ENCODE measurements around the gene HRH2.

Gene HRH2

GRCh38 chr5:175733017-175733416 lies 75.1 kb downstream of the HRH2 start:
- Histone ChIP-seq H3K27ac (ENCODE audit: insufficient read depth, low read length, poor library complexity, severe bottlenecking) (no peak overlapping the region), H3K4me3 (ENCODE audit: insufficient read depth, low read depth, low read length, poor library complexity, severe bottlenecking) (no peak overlapping the region), H3K36me3 (ENCODE audit: control insufficient read depth, insufficient read depth, low read length) (no peaks in the 10 kb centered on the region), H3K27me3 (replicated peaks; ENCODE audit: control insufficient read depth, insufficient read depth, low read length, poor library complexity, severe bottlenecking) (peaks cover 3% of the 10 kb centered on the region), H3K9me3 (ENCODE audit: control insufficient read depth, low read length) (no peaks in the 10 kb centered on the region), H3K4me1 (ENCODE audit: control insufficient read depth, insufficient read depth, low read length, poor library complexity, severe bottlenecking) (peaks cover 3% of the 10 kb centered on the region)
- DNase-seq = no peak

GRCh38 chr5:175734016-175734415 lies 76.1 kb downstream of the HRH2 start:
- Histone ChIP-seq H3K27me3 (replicated peaks; ENCODE audit: control insufficient read depth, insufficient read depth, low read length, poor library complexity, severe bottlenecking) (peaks cover 4% of the 10 kb centered on the region), H3K4me3 (ENCODE audit: insufficient read depth, low read depth, low read length, poor library complexity, severe bottlenecking) (no peak overlapping the region), H3K4me1 (ENCODE audit: control insufficient read depth, insufficient read depth, low read length, poor library complexity, severe bottlenecking) (peaks cover 3% of the 10 kb centered on the region), H3K9me3 (ENCODE audit: control insufficient read depth, low read length) (no peaks in the 10 kb centered on the region), H3K27ac (ENCODE audit: insufficient read depth, low read length, poor library complexity, severe bottlenecking) (no peak overlapping the region), H3K36me3 (ENCODE audit: control insufficient read depth, insufficient read depth, low read length) (no peaks in the 10 kb centered on the region)
- DNase-seq = no peak

- H3K4me3 ChIP-seq (ENCODE audit: insufficient read depth, low read depth, low read length, poor library complexity, severe bottlenecking) = no peak overlapping the region
- H3K27ac ChIP-seq (ENCODE audit: insufficient read depth, low read length, poor library complexity, severe bottlenecking) = no peak overlapping the region
- H3K9me3 ChIP-seq (ENCODE audit: control insufficient read depth, low read length) = no peaks in the 10 kb centered on the region
- no peak for DNase-seq
- H3K4me1 ChIP-seq (ENCODE audit: control insufficient read depth, insufficient read depth, low read length, poor library complexity, severe bottlenecking) = peaks cover 3% of the 10 kb centered on the region
- no peaks in the 10 kb centered on the region for H3K36me3 ChIP-seq (ENCODE audit: control insufficient read depth, insufficient read depth, low read length)
- H3K27me3 ChIP-seq (replicated peaks; ENCODE audit: control insufficient read depth, insufficient read depth, low read length, poor library complexity, severe bottlenecking) = peaks cover 6% of the 10 kb centered on the region
These were observed 76.6 kb downstream of the HRH2 start for GRCh38 chr5:175734501-175734900.

- no peaks in the 10 kb centered on the region for H3K9me3 ChIP-seq (ENCODE audit: control insufficient read depth, low read length)
- H3K27me3 ChIP-seq (replicated peaks; ENCODE audit: control insufficient read depth, insufficient read depth, low read length, poor library complexity, severe bottlenecking) = peaks cover 4% of the 10 kb centered on the region
- no peak for DNase-seq
- no peak overlapping the region for H3K4me3 ChIP-seq (ENCODE audit: insufficient read depth, low read depth, low read length, poor library complexity, severe bottlenecking)
- no peaks in the 10 kb centered on the region for H3K4me1 ChIP-seq (ENCODE audit: control insufficient read depth, insufficient read depth, low read length, poor library complexity, severe bottlenecking)
- no peaks in the 10 kb centered on the region for H3K36me3 ChIP-seq (ENCODE audit: control insufficient read depth, insufficient read depth, low read length)
- H3K27ac ChIP-seq (ENCODE audit: insufficient read depth, low read length, poor library complexity, severe bottlenecking) = no peak overlapping the region
These were observed 77.8 kb downstream of the HRH2 start for GRCh38 chr5:175735701-175736100.

GRCh38 chr5:175736652-175737051 lies 78.8 kb downstream of the HRH2 start:
- peaks cover 4% of the 10 kb centered on the region for H3K27me3 ChIP-seq (replicated peaks; ENCODE audit: control insufficient read depth, insufficient read depth, low read length, poor library complexity, severe bottlenecking)
- H3K36me3 ChIP-seq (ENCODE audit: control insufficient read depth, insufficient read depth, low read length) = no peaks in the 10 kb centered on the region
- no peaks in the 10 kb centered on the region for H3K4me1 ChIP-seq (ENCODE audit: control insufficient read depth, insufficient read depth, low read length, poor library complexity, severe bottlenecking)
- H3K4me3 ChIP-seq (ENCODE audit: insufficient read depth, low read depth, low read length, poor library complexity, severe bottlenecking) = no peak overlapping the region
- no peak for DNase-seq
- H3K27ac ChIP-seq (ENCODE audit: insufficient read depth, low read length, poor library complexity, severe bottlenecking) = no peak overlapping the region
- no peaks in the 10 kb centered on the region for H3K9me3 ChIP-seq (ENCODE audit: control insufficient read depth, low read length)

- Histone ChIP-seq H3K9me3 (ENCODE audit: control insufficient read depth, low read length) (no peaks in the 10 kb centered on the region), H3K4me3 (ENCODE audit: insufficient read depth, low read depth, low read length, poor library complexity, severe bottlenecking) (no peak overlapping the region), H3K27me3 (replicated peaks; ENCODE audit: control insufficient read depth, insufficient read depth, low read length, poor library complexity, severe bottlenecking) (peaks cover 4% of the 10 kb centered on the region), H3K27ac (ENCODE audit: insufficient read depth, low read length, poor library complexity, severe bottlenecking) (no peak overlapping the region), H3K4me1 (ENCODE audit: control insufficient read depth, insufficient read depth, low read length, poor library complexity, severe bottlenecking) (no peaks in the 10 kb centered on the region), H3K36me3 (ENCODE audit: control insufficient read depth, insufficient read depth, low read length) (no peaks in the 10 kb centered on the region)
- no peak for DNase-seq
These were observed 79.6 kb downstream of the HRH2 start for GRCh38 chr5:175737481-175737880.

GRCh38 chr5:175738126-175738525 lies 80.3 kb downstream of the HRH2 start:
- H3K4me3 ChIP-seq (ENCODE audit: insufficient read depth, low read depth, low read length, poor library complexity, severe bottlenecking) = no peak overlapping the region
- DNase-seq = no peak
- no peaks in the 10 kb centered on the region for H3K36me3 ChIP-seq (ENCODE audit: control insufficient read depth, insufficient read depth, low read length)
- H3K4me1 ChIP-seq (ENCODE audit: control insufficient read depth, insufficient read depth, low read length, poor library complexity, severe bottlenecking) = no peaks in the 10 kb centered on the region
- H3K27me3 ChIP-seq (replicated peaks; ENCODE audit: control insufficient read depth, insufficient read depth, low read length, poor library complexity, severe bottlenecking) = peaks cover 4% of the 10 kb centered on the region
- no peak overlapping the region for H3K27ac ChIP-seq (ENCODE audit: insufficient read depth, low read length, poor library complexity, severe bottlenecking)
- H3K9me3 ChIP-seq (ENCODE audit: control insufficient read depth, low read length) = no peaks in the 10 kb centered on the region

- Histone ChIP-seq H3K9me3 (ENCODE audit: control insufficient read depth, low read length) (no peaks in the 10 kb centered on the region), H3K4me3 (ENCODE audit: insufficient read depth, low read depth, low read length, poor library complexity, severe bottlenecking) (no peak overlapping the region), H3K27ac (ENCODE audit: insufficient read depth, low read length, poor library complexity, severe bottlenecking) (no peak overlapping the region), H3K4me1 (ENCODE audit: control insufficient read depth, insufficient read depth, low read length, poor library complexity, severe bottlenecking) (no peaks in the 10 kb centered on the region), H3K27me3 (replicated peaks; ENCODE audit: control insufficient read depth, insufficient read depth, low read length, poor library complexity, severe bottlenecking) (peaks cover 4% of the 10 kb centered on the region), H3K36me3 (ENCODE audit: control insufficient read depth, insufficient read depth, low read length) (no peaks in the 10 kb centered on the region)
- DNase-seq = no peak
These were observed 80.8 kb downstream of the HRH2 start for GRCh38 chr5:175738602-175739133.

GRCh38 chr5:175740014-175740413 lies 82.1 kb downstream of the HRH2 start:
- DNase-seq = no peak
- Histone ChIP-seq H3K27ac (ENCODE audit: insufficient read depth, low read length, poor library complexity, severe bottlenecking) (no peak overlapping the region), H3K9me3 (ENCODE audit: control insufficient read depth, low read length) (no peaks in the 10 kb centered on the region), H3K27me3 (replicated peaks; ENCODE audit: control insufficient read depth, insufficient read depth, low read length, poor library complexity, severe bottlenecking) (peaks cover 4% of the 10 kb centered on the region), H3K36me3 (ENCODE audit: control insufficient read depth, insufficient read depth, low read length) (no peaks in the 10 kb centered on the region), H3K4me1 (ENCODE audit: control insufficient read depth, insufficient read depth, low read length, poor library complexity, severe bottlenecking) (no peaks in the 10 kb centered on the region), H3K4me3 (ENCODE audit: insufficient read depth, low read depth, low read length, poor library complexity, severe bottlenecking) (no peak overlapping the region)

GRCh38 chr5:175741556-175741955 lies 83.7 kb downstream of the HRH2 start:
- no peak for DNase-seq
- no peak overlapping the region for H3K27ac ChIP-seq (ENCODE audit: insufficient read depth, low read length, poor library complexity, severe bottlenecking)
- no peak overlapping the region for H3K4me3 ChIP-seq (ENCODE audit: insufficient read depth, low read depth, low read length, poor library complexity, severe bottlenecking)
- H3K9me3 ChIP-seq (ENCODE audit: control insufficient read depth, low read length) = no peaks in the 10 kb centered on the region
- H3K27me3 ChIP-seq (replicated peaks; ENCODE audit: control insufficient read depth, insufficient read depth, low read length, poor library complexity, severe bottlenecking) = peaks cover 4% of the 10 kb centered on the region
- H3K36me3 ChIP-seq (ENCODE audit: control insufficient read depth, insufficient read depth, low read length) = no peaks in the 10 kb centered on the region
- H3K4me1 ChIP-seq (ENCODE audit: control insufficient read depth, insufficient read depth, low read length, poor library complexity, severe bottlenecking) = no peaks in the 10 kb centered on the region
